NOMO-1 treated with dmso at 0.1 percent for 144 hours (cell line): Measurements from ENCODE around the gene PNMA5.
A peak's percentile ranks its signal among the peaks of the same experiment; 100 is the strongest.

Experiments used
- DNase-seq: peaks from one replicate; lab custom pipeline; 2025; ENCODE audit not compliant: unreplicated experiment; lab: John Stamatoyannopoulos, UW

PNMA5 gene

DNA sequence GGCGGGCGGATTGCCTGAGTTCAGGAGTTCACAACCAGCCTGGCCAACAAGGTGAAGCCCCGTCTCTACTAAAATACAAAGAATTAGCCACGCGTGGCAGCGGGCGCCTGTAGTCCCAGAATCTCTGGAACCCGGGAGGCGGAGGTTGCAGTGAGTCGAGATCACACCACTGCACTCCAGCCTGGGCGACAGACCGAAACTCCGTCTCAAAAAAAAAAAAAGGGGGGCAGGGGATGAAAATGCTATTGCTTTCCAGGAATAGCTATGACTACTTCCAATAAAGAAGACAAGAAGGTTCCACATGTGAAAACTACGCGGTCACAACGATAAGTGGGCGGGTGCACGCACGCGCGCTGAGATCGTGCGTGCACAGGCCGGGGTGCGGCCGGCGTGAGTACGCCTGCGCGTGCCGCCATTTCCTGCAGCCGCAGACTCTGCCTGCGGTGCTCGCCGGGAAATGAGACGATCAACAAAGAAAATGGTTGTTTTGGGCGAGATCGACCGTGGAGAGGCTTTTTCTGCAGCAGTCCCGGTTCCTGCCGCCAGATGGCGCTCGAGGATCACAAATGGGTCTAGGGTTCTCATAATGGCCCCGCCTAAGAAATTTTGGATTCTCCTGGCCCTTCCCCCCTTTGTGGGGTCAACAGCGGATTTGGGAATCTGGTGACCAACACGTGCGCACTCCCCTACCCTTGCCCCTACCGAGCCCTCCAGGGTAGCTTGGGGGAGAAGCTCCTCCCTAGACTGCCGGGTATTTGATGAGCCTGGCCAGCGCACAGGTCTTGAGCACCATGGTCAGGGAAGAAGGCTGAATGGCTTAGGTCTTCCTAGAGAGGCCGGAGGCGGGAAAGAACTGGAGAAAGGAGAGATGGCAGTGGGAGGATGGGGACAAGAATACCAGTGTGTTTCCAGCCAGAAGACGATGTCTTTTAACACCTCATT, 35.1 kb downstream of the PNMA5 start:
- DNase-seq, result peak; percentile 49

DNA sequence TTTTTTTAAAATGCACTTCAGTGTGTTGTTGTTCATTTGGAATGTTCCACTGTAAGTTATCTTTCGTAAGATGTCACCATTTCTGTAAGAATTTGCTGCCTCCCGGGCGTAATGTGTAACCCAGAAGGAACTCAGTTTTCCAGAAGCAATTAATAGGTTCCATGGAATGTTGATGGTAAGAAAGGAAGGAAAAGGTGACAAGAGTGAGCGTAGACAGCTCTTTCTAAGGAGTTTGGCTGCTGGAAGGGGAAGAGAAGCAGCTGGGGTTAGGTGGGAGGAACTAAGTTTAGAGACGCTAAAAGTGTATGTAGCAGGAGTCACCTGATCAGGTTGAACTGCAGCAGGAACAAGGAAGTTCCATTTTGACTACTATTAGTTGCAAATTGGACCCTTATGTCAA, 35.9 kb downstream of the PNMA5 start:
- peak; percentile 2 for DNase-seq

DNA sequence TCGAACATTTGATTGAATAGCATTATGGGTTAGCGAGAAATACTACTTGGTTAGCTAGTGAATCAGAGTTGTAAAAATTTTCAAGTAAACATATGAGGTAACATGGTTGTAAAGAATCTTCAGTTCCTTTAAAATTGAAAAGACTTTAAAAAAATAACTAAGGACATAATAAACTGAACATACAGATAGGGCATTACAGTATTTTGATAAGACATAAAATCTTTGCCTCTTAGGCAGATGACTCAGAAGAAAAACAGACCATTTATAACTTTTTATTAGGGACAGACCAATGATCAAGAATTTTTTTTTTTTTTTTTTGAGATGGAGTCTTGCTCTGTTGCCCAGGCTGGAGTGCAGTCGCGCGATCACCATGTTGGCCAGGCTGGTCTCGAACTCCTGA, 43.1 kb downstream of the PNMA5 start:
- no peak for DNase-seq

DNA sequence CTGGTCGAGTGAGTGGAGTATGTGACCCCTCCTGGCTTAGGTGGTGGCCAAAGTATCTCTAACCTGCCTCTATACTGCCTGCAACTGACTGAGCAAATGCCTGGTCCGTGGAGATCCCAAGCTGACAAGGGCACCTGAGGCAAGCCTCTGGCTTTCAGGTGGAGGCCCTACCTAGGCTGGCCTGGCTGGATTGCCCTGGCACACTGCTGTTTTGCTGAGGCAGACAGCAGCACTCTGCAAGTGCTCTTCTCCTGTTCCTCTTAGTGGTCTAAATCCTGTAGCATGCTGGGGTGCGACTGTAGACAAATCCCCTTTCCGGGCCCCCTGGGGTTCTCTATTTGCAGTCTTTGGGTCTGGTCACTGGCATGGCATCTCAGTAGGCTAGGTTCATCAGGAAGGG, 44.8 kb downstream of the PNMA5 start:
- no peak for DNase-seq

DNA sequence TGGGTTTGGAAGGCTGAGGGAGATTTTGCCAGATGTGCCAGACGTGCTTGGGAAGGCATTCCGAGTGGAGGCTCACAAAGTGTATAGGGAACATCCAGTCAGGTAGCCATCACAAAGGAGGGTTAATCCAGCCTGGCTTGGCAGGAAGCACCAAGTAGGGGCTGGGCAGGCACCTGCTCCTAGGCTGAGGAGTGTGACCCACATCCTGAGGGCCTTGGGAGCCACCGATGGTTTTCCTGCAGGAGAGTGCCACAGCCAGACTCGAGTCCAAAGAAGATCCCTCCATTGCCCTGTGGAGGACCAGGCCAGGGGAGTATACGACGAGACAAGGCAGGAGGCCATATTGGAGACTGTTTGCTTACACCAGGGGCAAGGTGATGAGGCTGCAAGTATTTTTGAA, 47.2 kb downstream of the PNMA5 start:
- no peak for DNase-seq

DNA sequence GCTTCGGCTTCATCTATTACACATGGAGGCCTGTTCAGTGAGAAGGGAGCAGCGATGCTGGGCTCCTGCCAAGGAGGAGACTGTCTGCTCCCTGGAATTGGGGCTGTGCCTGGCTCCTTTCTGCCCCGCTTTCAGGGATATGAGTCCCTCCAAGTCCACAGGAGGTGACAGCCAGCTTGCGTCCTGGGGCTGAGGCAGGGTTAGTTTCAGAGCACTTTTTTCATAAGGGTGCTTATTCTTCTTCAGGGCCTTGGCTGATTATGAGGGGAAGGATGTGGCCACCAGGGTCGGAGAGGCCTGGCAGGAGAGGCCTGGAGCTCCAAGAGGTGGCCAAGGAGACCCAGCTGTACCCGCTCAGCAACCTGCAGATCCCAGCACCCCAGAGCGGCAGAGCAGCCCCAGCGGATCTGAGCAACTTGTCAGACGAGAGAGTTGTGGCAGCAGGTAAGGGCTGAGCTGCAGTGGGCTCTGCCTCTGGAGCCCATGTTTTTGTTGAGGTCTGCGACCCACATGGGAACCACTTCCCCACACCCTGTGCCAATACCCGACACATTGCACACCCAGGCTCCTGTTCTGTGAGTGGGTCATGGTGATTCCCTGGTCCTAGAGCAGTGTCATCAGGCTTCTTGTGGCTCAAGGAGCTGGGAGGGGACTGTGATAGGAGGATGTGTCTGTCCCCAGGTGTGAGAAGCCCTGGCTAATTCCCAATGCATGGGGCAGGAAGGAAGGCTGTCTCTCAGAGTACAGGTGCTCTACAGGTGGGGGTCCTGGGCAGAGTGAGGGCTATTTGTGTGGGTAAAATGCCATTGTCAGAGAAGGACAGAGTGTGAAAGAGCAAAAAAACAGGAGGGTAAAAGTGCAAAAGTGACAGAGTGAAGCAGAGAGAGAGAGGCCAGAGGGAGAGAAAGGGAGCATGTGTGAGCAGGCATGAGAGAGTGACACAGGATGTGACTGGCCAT, 48.6 kb downstream of the PNMA5 start:
- no peak for DNase-seq

DNA sequence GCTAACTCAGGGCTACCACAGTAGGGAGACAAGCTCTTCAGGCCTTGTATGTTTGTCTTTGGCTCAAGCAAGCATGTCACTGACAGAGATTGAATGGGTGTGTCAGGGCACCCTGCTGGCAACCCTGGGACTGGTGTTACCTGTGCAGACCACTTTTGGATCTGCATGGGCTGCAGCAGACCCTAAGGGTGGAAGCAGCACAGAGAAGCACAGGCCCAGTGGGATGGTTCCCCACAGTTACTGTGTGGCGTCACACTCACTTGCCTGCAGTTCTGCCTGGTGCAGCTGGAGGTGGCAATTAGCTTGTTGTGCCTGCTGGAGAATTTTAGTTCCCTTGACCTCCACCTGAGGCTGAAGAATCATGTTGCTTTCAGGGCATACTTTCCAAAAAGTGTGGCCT, 50.1 kb downstream of the PNMA5 start:
- no peak for DNase-seq

DNA sequence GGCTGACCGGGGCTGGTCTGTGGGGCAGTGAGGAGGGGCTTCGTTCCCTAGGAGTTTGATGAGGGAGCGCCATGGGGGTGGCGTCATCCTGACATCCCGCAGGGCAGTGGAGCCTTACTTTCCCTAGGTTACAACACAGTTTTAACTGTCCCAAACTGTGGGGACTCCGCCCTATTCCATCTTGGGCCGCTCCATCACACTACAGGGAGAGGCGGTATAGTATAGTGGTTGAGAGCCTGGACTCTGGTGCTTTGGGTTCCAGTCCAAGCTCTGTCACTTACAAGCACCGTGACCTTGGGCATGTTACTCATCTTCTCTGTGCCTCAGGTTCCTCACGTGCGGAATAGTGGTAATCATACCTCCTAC, 51.9 kb downstream of the PNMA5 start:
- DNase-seq, result no peak

DNA sequence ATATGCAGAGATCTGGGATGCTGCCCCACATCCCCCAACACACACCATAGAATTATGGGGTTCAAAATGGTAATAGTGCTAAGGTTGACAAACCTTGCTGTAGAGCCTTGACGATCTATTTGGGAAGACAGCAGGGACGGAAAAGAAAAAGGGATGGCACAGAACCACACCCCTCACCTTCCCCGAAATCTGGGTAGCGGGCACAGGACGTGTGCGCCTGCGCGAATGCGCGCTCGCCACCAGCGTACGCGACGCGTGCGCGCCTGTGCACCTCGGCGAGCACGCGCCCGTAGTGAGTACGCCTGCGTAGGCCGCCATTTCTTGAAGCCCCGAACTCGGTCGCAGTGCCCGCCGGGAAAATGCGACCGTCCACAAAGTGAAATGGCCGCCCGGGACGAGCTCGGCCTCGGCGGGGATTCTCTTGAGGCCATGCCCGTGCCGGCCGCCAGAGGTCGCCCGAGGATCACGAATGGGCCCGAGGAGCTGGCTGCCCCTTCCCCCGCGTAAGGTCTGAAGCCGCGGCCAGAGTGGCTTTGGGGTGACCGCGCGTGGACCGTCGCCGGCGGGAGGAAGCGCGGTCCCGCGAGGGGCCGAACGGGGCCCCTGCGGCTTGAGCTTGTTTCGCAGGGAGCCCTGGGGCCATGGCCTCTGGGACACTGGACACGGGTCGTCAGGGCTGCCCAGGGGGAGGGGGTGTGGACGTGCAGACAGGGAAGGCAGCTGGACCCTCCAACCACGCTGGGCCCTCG, 52.4 kb downstream of the PNMA5 start:
- DNase-seq, result peak; percentile 79
